D721Med (cell line): ENCODE measurements around the gene EXTL2.
"Not testable (repeated sequence)": the region's sequence is repeated elsewhere in the genome, so short reads cannot be mapped to it uniquely, and the experiment has no call there.

Experiments used
- DNase-seq: peaks from one replicate; pipeline ENCODE4 v3.0.0; 2011; ENCODE audit warnings: low spot score; ENCODE audit not compliant: insufficient read length
- FAIRE-seq: peaks from 2 replicates; lab custom pipeline; 2011; peaks lifted over from hg19 to GRCh38; lab: Jason Lieb, UNC
- TF ChIP-seq, protein P1 (sequence below): IDR thresholded peaks from 2 replicates; pipeline ENCODE4 v1.5.1; 2012; ENCODE audit warnings: mild to moderate bottlenecking, control low read depth; ENCODE audit not compliant: insufficient read depth; ENCODE audit errors: missing control alignments

Gene EXTL2

DNA sequence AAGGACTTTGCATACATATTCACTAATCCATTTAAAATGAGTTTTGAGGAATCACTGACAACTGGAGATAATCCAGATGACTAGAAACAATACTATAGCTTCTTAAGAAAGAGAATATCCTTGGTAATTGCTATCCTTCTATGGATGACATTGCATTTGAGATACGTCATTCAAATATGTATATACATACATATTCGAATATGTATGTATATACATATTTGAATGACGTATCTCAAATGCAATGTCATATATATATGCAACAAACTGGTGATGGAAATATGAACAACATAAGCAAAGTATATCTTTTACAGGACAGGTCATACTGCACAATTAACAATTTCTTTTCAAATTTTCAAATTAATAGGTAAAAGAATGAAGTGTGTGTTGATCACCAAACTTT, 41.7 kb downstream of the EXTL2 start:
- FAIRE-seq (no peak), DNase-seq (no peak)
- TF ChIP-seq, protein P1, sequence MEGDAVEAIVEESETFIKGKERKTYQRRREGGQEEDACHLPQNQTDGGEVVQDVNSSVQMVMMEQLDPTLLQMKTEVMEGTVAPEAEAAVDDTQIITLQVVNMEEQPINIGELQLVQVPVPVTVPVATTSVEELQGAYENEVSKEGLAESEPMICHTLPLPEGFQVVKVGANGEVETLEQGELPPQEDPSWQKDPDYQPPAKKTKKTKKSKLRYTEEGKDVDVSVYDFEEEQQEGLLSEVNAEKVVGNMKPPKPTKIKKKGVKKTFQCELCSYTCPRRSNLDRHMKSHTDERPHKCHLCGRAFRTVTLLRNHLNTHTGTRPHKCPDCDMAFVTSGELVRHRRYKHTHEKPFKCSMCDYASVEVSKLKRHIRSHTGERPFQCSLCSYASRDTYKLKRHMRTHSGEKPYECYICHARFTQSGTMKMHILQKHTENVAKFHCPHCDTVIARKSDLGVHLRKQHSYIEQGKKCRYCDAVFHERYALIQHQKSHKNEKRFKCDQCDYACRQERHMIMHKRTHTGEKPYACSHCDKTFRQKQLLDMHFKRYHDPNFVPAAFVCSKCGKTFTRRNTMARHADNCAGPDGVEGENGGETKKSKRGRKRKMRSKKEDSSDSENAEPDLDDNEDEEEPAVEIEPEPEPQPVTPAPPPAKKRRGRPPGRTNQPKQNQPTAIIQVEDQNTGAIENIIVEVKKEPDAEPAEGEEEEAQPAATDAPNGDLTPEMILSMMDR, result no peak

DNA sequence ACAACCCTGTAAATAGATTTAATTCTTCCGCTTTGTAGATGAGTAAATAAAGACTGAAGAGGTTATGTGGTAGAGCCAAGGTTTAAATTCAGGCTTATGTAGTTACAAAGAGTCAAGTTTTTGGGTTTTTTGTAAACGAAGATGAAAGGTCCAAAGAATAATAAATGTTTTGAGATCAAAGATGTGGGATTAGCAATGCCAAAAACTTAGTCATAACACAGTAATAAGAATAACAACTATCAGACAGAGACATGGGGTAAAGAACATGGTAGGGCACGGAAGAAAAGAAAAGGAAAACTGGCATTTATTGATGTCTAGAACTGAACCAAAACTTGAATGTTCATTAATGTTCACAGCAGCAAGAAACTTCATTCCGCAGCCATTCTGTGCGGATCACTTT, 42.9 kb downstream of the EXTL2 start:
- TF ChIP-seq, protein P1, result no peak
- DNase-seq (no peak), FAIRE-seq (no peak)

DNA sequence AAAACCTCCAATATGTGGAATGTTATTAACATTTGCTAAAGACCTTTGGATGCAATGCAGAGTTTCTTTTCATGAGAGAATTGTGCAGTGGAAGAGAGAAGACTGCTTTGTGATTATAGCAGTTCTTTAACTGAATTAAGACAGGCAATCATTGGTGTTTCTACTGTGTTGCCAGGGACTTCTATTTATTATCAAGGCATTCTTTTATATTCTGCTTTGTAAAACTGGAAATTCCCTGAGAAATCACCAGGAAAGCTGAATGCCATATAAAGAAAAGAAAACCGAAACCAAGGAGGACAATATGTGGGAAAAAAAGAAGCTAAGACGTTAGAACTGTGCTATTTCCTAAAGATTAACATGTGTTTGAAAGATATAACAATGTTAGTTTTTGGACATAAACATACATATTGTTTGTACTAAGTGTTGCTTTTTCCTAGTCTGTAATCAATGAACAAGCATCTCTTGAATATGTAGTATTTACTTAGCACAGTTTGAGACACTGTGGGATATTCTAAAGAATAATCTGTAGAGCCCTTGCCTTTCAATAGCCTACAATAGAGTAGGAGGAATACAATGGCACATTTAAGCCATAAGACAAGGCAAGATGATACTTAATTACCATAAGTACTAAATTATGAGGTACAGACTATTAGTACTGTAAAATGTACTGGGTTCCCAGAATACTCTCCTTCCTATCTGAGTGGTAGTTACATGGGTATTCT, 47.1 kb downstream of the EXTL2 start:
- TF ChIP-seq, protein P1, result no peak
- no peak for FAIRE-seq
- DNase-seq, result no peak

GRCh38 chr1:100843160-100843559, 51.5 kb downstream of the EXTL2 start:
- FAIRE-seq, DNase-seq: not testable (repeated sequence)

DNA sequence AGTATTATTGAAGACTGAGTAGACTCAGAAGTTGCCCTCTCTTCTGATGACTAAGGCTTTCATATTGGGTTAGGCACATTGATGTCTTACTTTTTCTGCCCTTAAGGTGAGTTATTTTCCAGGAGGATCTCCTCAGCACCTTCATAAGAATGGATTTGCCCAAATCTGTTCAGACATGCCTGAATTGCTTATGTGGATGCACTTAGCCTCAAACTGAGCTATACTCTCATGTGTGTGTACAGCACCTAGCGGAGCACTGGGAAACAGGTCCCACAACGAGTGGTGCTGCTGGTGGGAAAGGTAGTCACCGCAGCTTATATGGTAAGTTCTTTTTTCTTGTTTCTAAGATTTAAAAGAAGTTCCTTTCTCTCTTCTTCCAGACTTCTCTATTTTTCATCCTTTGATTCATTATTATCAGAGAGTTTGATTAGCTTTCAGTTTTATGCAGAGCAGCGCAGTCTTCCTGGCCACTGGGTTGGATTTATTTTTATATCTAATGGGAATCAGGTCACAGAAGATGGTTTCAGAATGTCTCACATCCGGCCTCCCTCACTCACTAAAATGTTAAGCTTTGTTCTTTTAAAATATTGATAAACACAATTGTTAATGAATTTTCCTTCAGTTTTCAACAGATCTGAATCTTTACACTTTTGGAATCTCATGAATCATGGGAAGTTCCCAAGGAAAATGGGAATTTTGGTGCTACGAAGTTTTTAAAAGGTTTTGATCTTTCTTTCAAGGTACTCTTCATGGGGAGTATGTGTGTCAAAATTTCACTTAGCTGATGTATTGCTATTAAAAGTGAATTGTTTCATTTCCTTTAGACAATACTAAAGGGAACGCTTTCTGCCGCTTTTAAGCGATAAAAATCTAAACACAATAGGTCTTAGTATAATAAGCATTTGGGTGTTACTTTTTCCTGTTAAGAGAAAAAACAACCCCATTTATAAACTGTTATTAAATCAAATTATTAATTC, 58.5 kb downstream of the EXTL2 start:
- TF ChIP-seq, protein P1, result no peak
- DNase-seq (no peak), FAIRE-seq (no peak)

DNA sequence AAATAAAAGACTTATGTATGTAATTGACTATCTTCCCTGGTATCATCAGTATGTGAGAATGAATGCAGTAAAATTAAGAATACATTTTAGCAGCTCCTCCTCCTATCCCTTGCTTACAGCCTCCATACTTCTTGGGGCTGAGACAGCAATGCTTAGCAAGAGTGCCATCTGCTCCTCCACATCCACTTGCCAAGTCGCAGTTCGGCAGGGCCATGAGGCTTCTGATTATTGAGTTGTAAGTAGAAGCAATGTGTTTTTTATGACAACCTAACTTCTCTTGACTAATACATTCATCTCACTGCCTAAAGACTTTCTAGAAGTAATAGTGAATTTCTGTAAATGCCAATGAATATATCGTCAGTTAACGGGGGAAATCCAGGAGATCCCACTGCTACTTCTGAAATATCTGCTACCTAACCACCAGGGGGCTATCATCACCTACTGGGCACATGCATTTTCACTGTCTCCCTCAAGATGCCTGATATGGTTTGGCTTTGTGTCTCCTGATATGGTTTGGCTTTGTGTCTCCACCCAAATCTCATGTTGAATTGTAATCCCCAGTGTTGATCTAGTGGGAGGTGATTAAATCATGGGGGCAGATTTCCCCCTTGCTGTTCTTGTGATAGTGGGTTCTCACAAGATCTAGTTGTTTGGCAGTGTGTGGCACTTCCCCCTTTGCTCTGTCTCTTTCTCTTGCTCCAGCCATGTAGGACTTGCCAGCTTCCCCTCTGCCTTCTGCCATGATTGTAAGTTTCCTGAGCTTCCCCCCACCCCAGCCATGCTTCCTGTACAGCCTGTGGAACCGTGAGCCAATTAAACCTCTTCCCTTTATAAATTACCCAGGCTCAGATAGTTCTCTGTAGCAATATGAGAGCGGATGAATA, 59.6 kb downstream of the EXTL2 start:
- no peak for FAIRE-seq
- DNase-seq, result no peak
- TF ChIP-seq, protein P1, result peak; percentile 42

- no peak for FAIRE-seq
These were observed 61.8 kb downstream of the EXTL2 start for GRCh38 chr1:100832694-100833428.

DNA sequence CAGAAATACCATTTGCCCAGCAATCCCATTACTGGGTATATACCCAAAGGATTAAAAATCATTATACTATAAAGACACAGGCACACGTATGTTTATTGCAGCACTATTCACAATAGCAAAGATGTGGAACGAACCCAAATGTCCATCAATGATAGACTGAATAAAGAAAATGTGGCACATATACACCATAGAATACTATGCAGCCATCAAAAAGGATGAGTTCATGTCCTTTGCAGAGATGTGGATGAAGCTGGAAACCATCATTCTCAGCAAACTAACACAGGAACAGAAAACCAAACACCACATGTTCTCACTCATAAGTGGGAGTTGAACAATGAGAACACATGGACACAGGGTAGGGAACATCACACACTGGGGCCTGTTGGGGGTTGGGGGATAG, 69.0 kb downstream of the EXTL2 start:
- not testable (repeated sequence) for FAIRE-seq

More at GRCh38 chr1:100832694-100833428, 61.8 kb downstream of the EXTL2 start:
- DNase-seq, result no peak
- TF ChIP-seq, protein P1, result no peak

More for the DNA sequence above, 69.0 kb downstream of the EXTL2 start:
- not testable (repeated sequence) for DNase-seq
